GM03348 (cell line): ENCODE measurements around the gene ZNF521.
"Not testable (repeated sequence)": the region's sequence is repeated elsewhere in the genome, so short reads cannot be mapped to it uniquely, and the experiment has no call there.

Experiments
- DNase-seq: peaks from one replicate; pipeline ENCODE4 v3.0.0; 2012; ENCODE audit warnings: low spot score

The ZNF521 gene

DNA sequence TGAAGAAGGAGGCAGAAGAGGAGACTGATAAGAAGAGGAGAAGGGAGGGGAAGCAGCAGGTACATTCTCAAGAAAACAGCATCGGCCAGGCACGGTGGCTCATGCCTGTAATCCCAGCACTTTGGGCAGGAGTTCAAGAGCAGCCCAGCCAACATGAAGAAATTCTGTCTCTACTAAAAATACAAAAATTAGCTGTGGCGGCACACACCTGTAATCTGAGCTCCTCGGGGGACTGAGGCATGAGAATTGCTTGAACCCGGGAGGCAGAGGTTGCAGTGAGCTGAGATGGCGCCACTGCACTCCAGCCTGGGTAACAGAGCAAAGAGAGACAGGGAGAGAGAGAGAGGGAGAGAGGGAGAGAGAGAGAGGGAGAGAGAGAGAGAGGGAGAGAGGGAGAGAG, 318.8 kb downstream of the ZNF521 start:
- not testable (repeated sequence) for DNase-seq

GRCh38 chr18:25029802-25030201, 322.2 kb downstream of the ZNF521 start:
- no peak for DNase-seq

- DNase-seq = no peak
These were observed 332.0 kb downstream of the ZNF521 start for GRCh38 chr18:25019931-25020330.

- DNase-seq = no peak
These were observed 332.7 kb downstream of the ZNF521 start for GRCh38 chr18:25019086-25019860.

GRCh38 chr18:25016666-25017065, 335.3 kb downstream of the ZNF521 start:
- no peak for DNase-seq

DNA sequence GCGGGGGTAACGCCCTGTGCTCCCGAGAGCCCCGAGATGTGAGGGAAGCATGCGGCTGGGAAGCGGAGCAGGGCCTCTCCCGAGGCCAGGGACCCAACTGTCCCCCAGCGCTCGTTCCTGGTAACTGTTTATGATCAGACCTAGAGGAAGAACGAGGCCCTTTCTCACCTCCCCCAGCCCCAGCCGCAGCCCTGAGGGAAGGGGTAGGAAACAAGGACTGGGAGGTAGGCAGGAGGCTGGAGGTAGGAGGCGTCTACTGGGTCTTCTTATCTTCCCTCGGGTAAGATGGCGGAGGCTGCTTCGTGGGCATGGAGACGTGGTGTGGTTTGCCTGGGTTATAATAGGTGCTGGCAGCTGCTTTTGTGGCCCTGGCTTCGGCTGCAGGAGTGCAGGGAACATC, 335.8 kb downstream of the ZNF521 start:
- no peak for DNase-seq
